ENCODE data around the gene MXRA7.
A peak's percentile ranks its signal among the peaks of the same experiment; 100 is the strongest.
"Not testable (repeated sequence)": the region's sequence is repeated elsewhere in the genome, so short reads cannot be mapped to it uniquely, and the experiment has no call there.

The MXRA7 gene

GRCh38 chr17:76725580-76726230 is 14.9 kb upstream of the MXRA7 start:
- TF ChIP-seq CTCF (IDR thresholded peaks at IDR 0.05; ENCODE audit: borderline replicate concordance, extremely low read depth, low read length, poor library complexity, severe bottlenecking) (no peak), EZH2 (IDR thresholded peaks at IDR 0.05; ENCODE audit: borderline replicate concordance, low read depth, low read length, severe bottlenecking) (no peak)
- H4K20me1 ChIP-seq (ENCODE audit: insufficient read depth, low read length) = peaks cover 21% of the 10 kb centered on the region; the same call in 1 of the 2 replicates
- H3K9ac ChIP-seq (ENCODE audit: low read depth, low read length) = peak overlapping the region; percentile 95
- DNase-seq (peak; percentile 75), ATAC-seq (ENCODE audit: insufficient read depth, low read depth) (peak; percentile 25)
- peaks cover 58% of the 10 kb centered on the region for H3K4me1 ChIP-seq (ENCODE audit: insufficient read depth, low read length)
- no peaks in the 10 kb centered on the region for H3K27me3 ChIP-seq (ENCODE audit: insufficient read depth, low read length, poor library complexity)
- peaks cover 86% of the 10 kb centered on the region for H3K79me2 ChIP-seq (ENCODE audit: insufficient read depth, low read length)
- peak overlapping the region; percentile 66 for H3K27ac ChIP-seq (ENCODE audit: low read length)
- peak overlapping the region; percentile 56 for H2AFZ ChIP-seq (ENCODE audit: low read depth, low read length)
- peaks cover 56% of the 10 kb centered on the region for H3K36me3 ChIP-seq (ENCODE audit: insufficient read depth, low read length)
- no peaks in the 10 kb centered on the region for H3K9me3 ChIP-seq (ENCODE audit: insufficient read depth, low read length, severe bottlenecking)
- H3K4me2 ChIP-seq (ENCODE audit: insufficient read depth, low read length) = peak overlapping the region; percentile 86
- peak overlapping the region; percentile 69 to 76 for H3K4me3 ChIP-seq (ENCODE audit: low read depth in 1 of 2, low read length in 2 of 2)

GRCh38 chr17:76723812-76724211 is 13.0 kb upstream of the MXRA7 start:
- Histone ChIP-seq H3K9ac (ENCODE audit: low read depth, low read length) (no peak overlapping the region), H3K27me3 (ENCODE audit: insufficient read depth, low read length, poor library complexity) (no peaks in the 10 kb centered on the region), H4K20me1 (ENCODE audit: insufficient read depth, low read length) (peaks cover 15% of the 10 kb centered on the region; the same call in 1 of the 2 replicates), H3K4me1 (ENCODE audit: insufficient read depth, low read length) (peaks cover 47% of the 10 kb centered on the region), H3K27ac (ENCODE audit: low read length) (no peak overlapping the region), H2AFZ (ENCODE audit: low read depth, low read length) (no peak overlapping the region), H3K36me3 (ENCODE audit: insufficient read depth, low read length) (peaks cover 66% of the 10 kb centered on the region), H3K4me2 (ENCODE audit: insufficient read depth, low read length) (peak overlapping the region; percentile 43), H3K4me3 (ENCODE audit: low read depth in 1 of 2, low read length in 2 of 2) (no peak overlapping the region), H3K9me3 (ENCODE audit: insufficient read depth, low read length, severe bottlenecking) (no peaks in the 10 kb centered on the region), H3K79me2 (ENCODE audit: insufficient read depth, low read length) (peaks cover 67% of the 10 kb centered on the region)
- TF ChIP-seq CTCF (IDR thresholded peaks at IDR 0.05; ENCODE audit: borderline replicate concordance, extremely low read depth, low read length, poor library complexity, severe bottlenecking) (no peak), EZH2 (IDR thresholded peaks at IDR 0.05; ENCODE audit: borderline replicate concordance, low read depth, low read length, severe bottlenecking) (no peak)
- DNase-seq (no peak), ATAC-seq (ENCODE audit: insufficient read depth, low read depth) (no peak)

- Histone ChIP-seq H4K20me1 (ENCODE audit: insufficient read depth, low read length) (peaks cover 12% of the 10 kb centered on the region; the same call in 1 of the 2 replicates), H3K79me2 (ENCODE audit: insufficient read depth, low read length) (peaks cover 59% of the 10 kb centered on the region), H3K36me3 (ENCODE audit: insufficient read depth, low read length) (peaks cover 74% of the 10 kb centered on the region), H3K4me1 (ENCODE audit: insufficient read depth, low read length) (peaks cover 39% of the 10 kb centered on the region), H3K4me2 (ENCODE audit: insufficient read depth, low read length) (peak overlapping the region; percentile 22; the same call in 1 of the 2 replicates)
- not testable (repeated sequence) for DNase-seq; H3K9me3 ChIP-seq (ENCODE audit: insufficient read depth, low read length, severe bottlenecking); H3K27ac ChIP-seq (ENCODE audit: low read length); ATAC-seq (ENCODE audit: insufficient read depth, low read depth); H3K27me3 ChIP-seq (ENCODE audit: insufficient read depth, low read length, poor library complexity); H3K4me3 ChIP-seq (ENCODE audit: low read depth in 1 of 2, low read length in 2 of 2); H3K9ac ChIP-seq (ENCODE audit: low read depth, low read length); H2AFZ ChIP-seq (ENCODE audit: low read depth, low read length)
Observed at GRCh38 chr17:76722977-76723376, 12.2 kb upstream of the MXRA7 start.

- Histone ChIP-seq H3K36me3 (ENCODE audit: insufficient read depth, low read length) (peaks cover 76% of the 10 kb centered on the region), H3K4me2 (ENCODE audit: insufficient read depth, low read length) (no peak overlapping the region), H3K4me3 (ENCODE audit: low read depth in 1 of 2, low read length in 2 of 2) (no peak overlapping the region), H3K27ac (ENCODE audit: low read length) (no peak overlapping the region), H2AFZ (ENCODE audit: low read depth, low read length) (no peak overlapping the region), H3K4me1 (ENCODE audit: insufficient read depth, low read length) (peaks cover 32% of the 10 kb centered on the region), H3K27me3 (ENCODE audit: insufficient read depth, low read length, poor library complexity) (no peaks in the 10 kb centered on the region), H3K9me3 (ENCODE audit: insufficient read depth, low read length, severe bottlenecking) (no peaks in the 10 kb centered on the region), H3K79me2 (ENCODE audit: insufficient read depth, low read length) (peaks cover 52% of the 10 kb centered on the region), H4K20me1 (ENCODE audit: insufficient read depth, low read length) (peaks cover 5% of the 10 kb centered on the region; the same call in 1 of the 2 replicates), H3K9ac (ENCODE audit: low read depth, low read length) (no peak overlapping the region; the same call in 1 of the 2 replicates)
- ATAC-seq (ENCODE audit: insufficient read depth, low read depth) (no peak), DNase-seq (no peak)
- TF ChIP-seq CTCF (IDR thresholded peaks at IDR 0.05; ENCODE audit: borderline replicate concordance, extremely low read depth, low read length, poor library complexity, severe bottlenecking) = no peak
- no peak for TF ChIP-seq EZH2 (IDR thresholded peaks at IDR 0.05; ENCODE audit: borderline replicate concordance, low read depth, low read length, severe bottlenecking)
Observed at GRCh38 chr17:76722279-76722678, 11.5 kb upstream of the MXRA7 start.
